Measurements from ENCODE around the gene SMIM38.

The SMIM38 gene

DNA sequence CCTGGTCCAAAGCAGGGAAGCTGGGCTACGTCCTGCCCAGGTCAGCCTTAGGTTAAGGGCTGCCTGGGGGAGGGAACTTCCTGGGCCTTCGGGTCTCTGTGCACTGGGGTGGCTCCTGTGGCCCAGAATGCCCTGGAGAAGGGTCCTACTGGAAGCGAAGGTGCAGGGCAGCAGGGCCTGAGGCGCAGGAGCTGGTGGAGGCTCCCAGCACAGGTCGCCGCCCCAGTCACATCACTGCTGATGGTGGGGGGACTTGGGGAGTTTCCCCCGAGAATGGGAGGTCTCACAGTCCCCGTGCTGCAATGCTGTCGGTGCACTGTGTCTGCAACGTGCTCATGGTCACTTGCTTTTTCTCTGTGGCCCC lies 815 bp upstream of the SMIM38 start:
- no peaks in the 10 kb centered on the region for H3K4me1 Mint-ChIP-seq (ENCODE audit: low read depth)
- intact Hi-C loops (cut with micrococcal nuclease) = no loop called here
- H3K27me3 Mint-ChIP-seq = peaks cover 48% of the 10 kb centered on the region
- peaks cover 6% of the 10 kb centered on the region for H3K9me3 Mint-ChIP-seq
- H3K36me3 Mint-ChIP-seq (ENCODE audit: low read depth) = no peaks in the 10 kb centered on the region
- H3K4me3 Mint-ChIP-seq = no peak overlapping the region
- H3K27ac Mint-ChIP-seq = no peak overlapping the region

DNA sequence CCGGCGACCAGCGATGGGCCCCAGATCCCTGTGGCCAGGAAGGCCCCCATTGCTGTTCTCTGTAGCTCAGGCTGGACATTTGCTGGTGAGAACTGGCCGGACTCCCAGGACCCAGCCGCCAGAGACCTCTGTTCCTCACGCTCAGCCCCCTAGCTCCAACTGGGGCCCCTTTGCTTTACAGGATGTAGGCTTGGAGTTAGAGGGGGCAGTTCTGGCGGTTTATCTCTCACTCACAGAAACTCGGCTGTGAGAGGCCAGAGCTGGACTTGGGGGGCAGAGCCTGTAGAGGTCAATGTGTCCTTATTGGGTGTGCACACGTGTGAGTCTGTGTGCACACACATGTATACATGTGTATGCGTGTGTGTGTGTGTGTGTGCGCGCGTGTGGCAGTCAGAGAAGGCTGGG lies 502 bp downstream of the SMIM38 start:
- Mint-ChIP-seq H3K27ac (no peak overlapping the region), H3K4me1 (ENCODE audit: low read depth) (no peaks in the 10 kb centered on the region), H3K4me3 (no peak overlapping the region), H3K36me3 (ENCODE audit: low read depth) (no peaks in the 10 kb centered on the region), H3K9me3 (no peaks in the 10 kb centered on the region), H3K27me3 (peaks cover 48% of the 10 kb centered on the region)
- intact Hi-C loops (cut with micrococcal nuclease) = no loop called here

DNA sequence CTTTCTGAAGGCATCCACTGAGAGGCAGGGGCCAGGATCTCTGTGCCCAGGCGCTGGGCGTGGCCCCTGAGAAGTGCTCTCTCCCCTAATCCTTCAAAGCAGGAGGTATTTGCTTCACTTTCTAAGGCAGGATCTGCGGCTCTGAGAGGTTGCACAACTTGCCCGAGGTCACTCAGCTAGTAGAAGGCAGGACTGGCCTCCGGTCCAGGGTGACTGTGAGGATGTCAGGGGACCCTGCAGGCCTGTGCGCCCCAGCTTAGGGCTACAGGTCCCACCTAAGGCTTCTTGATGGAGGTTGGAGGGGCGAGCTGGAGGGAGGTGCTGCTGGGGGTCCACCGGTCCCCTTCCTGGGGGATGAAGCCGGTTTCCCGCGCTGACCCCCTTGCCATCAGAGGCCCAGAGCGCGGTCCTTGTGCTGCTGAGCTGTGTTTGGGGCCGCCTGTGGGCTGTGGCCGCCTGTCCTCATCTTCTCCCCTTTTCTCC lies 979 bp downstream of the SMIM38 start:
- Mint-ChIP-seq H3K27me3 (peaks cover 50% of the 10 kb centered on the region), H3K4me1 (ENCODE audit: low read depth) (no peaks in the 10 kb centered on the region), H3K4me3 (no peak overlapping the region), H3K27ac (no peak overlapping the region), H3K9me3 (no peaks in the 10 kb centered on the region), H3K36me3 (ENCODE audit: low read depth) (no peaks in the 10 kb centered on the region)
- intact Hi-C loops (cut with micrococcal nuclease) = no loop called here

DNA sequence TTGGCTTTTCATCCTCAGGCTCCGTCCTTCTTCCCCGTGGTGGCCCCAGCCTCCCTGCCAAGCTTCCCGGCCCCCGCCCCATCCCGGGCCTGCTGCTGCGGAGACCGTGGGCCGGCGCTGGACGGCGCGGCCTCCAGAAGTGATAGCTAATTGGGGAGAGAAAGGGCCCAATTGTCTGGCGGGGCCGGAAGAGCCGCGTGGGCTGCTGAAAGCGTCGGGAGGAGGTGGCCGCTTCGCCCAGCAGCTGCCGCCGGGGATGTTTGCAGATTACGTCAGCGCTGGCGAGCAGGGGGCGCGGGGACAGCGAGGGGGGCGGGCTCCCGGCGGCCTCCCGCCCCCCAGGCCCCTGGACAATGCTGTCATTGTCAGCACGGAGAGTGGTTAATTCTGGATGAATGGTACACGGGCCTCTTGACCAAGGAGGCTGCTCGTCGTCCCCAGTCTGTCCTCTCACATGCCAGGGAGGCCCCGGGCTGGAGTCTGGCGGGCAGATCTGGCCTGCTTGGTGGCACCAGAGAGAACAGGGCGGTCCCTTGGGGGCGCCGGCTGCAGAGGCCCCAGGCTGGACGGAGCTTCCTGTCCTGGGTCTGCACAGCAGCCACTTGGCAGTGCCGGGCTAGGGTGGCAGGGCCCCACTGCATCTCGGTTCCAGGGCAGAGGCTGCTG lies 1.6 kb downstream of the SMIM38 start:
- Mint-ChIP-seq H3K27me3 (peaks cover 50% of the 10 kb centered on the region), H3K27ac (no peak overlapping the region), H3K36me3 (ENCODE audit: low read depth) (no peaks in the 10 kb centered on the region), H3K4me1 (ENCODE audit: low read depth) (no peaks in the 10 kb centered on the region), H3K4me3 (no peak overlapping the region), H3K9me3 (no peaks in the 10 kb centered on the region)
- intact Hi-C loops (cut with micrococcal nuclease) = no loop called here

DNA sequence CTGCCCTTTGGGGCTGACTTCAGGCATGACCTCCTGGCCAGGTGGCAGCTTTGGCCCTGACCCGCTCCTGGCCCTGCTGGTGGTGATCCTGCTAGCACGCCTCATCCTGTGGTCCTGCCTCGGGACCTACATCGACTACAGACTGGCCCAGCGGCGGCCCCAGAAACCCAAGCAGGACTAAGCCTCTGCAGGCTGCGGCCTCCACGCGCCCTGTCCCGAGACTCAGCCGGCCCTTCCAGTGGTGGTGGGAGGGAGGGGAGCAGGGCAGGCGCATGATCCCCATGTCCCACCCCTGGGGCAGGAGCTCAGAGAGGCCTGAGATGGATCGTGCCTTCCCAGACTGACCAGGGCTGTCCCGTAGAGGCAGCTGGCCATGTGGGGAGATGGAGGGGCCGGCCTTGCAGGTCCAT lies 2.1 kb downstream of the SMIM38 start:
- intact Hi-C loops (cut with micrococcal nuclease) = no loop called here
- Mint-ChIP-seq H3K27ac (no peak overlapping the region), H3K4me3 (no peak overlapping the region), H3K9me3 (peaks cover 5% of the 10 kb centered on the region), H3K36me3 (ENCODE audit: low read depth) (no peaks in the 10 kb centered on the region), H3K4me1 (ENCODE audit: low read depth) (no peaks in the 10 kb centered on the region), H3K27me3 (peaks cover 48% of the 10 kb centered on the region)

DNA sequence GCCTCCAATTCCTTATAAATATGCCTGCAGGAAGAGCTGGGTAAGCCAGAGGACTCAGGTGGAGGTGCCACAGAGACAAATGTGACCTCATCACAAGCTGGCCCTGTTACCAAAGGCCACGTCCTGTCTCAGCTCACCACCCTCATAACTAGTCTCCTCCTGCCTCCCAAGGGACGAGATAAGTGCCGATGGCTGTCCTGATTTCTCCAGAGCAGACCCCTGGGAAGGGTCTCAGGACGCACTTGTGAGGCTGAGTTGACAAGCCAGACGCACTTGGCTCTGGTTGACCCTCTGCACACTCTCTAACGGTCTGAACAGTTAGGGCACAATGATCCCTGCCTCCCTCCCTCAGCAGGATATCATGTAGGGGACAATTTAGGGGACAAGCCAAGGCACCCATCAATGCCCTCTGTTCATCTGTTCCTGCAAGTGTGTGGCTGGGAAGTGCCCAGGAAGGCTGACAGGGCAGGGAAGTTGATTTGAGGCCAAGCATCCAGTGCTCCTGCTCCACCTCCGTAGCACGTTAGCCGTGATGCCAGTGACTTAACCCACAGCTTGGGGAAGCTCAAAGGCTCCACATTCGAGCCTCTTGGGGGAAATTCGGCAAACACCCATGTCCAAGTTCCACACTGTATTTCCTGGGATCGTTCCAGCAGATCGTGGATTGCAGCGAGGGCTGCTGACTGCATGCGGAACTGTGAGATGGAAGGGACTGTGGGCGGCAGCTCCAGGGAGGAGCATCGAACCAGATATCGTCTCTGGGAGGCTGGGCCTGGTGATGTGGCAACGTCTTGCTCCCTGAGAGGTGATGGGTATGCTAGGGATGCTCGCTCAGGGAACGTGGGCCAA lies 2.8 kb downstream of the SMIM38 start:
- peaks cover 44% of the 10 kb centered on the region for H3K27me3 Mint-ChIP-seq
- H3K4me3 Mint-ChIP-seq = no peak overlapping the region
- H3K9me3 Mint-ChIP-seq = peaks cover 10% of the 10 kb centered on the region

DNA sequence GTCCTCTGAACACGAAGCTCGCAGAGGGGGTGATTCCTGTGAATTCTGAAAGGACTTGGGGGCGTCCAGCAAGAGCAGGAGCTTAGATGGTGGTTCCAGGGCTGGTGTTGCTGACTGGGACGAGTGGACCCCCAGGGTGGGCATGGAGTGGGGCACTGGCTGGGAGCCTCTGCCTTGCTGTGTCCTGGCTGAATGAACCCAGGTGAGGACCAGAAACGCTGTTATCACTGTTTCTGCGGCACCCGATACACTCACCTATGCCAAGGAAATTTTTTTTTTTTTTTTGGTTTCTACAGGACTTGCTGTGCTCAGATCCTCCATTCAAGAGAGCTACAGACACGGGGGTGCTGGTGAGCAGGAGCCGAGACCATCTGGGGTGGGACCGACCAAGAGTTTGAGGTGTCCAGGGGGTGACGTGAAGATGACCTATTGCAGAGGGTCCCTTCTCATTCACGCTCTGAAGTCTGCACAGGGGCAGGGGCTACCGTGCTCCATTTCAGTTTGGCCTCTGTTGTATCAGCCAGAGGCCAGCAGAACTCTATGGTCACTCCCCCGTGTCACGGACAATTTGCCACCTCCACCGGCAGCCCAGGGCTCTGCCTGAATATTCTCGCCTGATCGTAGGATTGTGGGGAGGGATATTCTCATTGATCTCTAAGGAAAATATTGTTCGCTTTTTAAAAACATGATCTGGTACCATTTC lies 3.6 kb downstream of the SMIM38 start:
- Mint-ChIP-seq H3K9me3 (peaks cover 18% of the 10 kb centered on the region), H3K27me3 (peaks cover 45% of the 10 kb centered on the region), H3K36me3 (ENCODE audit: low read depth) (no peaks in the 10 kb centered on the region), H3K4me3 (no peak overlapping the region), H3K27ac (no peak overlapping the region), H3K4me1 (ENCODE audit: low read depth) (no peaks in the 10 kb centered on the region)
- intact Hi-C loops (cut with micrococcal nuclease) = no loop called here

More for the DNA sequence above, 2.8 kb downstream of the SMIM38 start:
- Mint-ChIP-seq H3K36me3 (ENCODE audit: low read depth) (no peaks in the 10 kb centered on the region), H3K27ac (no peak overlapping the region), H3K4me1 (ENCODE audit: low read depth) (no peaks in the 10 kb centered on the region)
- intact Hi-C loops (cut with micrococcal nuclease) = no loop called here

DNA sequence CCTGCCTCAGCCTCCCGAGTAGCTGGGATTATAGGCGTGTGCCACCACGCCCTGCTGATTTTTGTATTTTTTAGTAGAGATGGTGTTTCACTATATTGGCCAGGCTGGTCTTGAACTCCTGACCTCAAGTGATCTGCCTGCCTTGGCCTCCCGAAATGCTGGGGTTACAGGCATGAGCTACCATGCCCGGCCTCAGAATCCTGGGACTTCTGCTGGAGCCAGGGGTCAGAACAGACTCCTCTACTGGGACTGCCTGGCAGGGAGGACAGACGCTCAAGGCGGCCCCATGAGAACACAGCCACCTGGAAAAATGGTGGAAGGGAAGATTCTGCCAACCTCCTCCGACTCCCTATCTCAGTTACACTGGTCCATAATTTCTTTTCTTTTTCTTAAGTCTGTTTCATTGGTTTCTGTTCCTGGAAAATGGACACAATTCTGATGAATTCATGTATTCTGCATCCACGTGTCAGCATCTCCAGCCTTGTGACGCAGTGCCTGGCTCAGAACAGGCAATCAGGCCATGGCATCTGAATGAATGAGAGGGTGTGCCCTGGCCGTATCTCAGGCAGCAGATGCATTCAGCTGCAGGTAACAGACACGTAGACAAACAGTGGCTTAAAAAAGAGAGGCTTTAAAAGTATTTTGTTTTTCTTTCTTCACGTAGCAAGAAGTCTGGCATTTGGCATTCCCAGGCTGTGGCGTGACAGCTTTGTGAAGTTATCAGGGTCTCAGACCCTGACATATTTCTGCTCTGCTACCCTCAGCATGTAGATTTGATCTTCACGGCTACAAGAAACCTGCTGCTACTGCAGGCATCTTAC lies 4.8 kb downstream of the SMIM38 start:
- intact Hi-C loops (cut with micrococcal nuclease) = no loop called here
- Mint-ChIP-seq H3K36me3 (ENCODE audit: low read depth) (no peaks in the 10 kb centered on the region), H3K27ac (no peak overlapping the region)

DNA sequence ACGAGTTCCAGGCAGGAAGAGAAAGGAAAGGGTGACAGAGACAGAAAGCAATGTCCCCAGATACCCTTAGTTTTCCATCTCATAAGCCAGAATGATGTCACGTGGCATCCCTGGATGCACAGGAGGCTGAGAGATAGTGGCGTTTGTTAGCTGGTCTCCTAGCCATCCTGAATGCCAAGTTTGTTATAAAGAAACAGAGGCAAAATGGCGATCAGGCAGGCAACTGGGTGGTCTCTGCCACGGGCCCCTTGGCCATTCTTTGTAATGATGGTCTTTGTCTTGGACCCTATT lies 5.3 kb downstream of the SMIM38 start:
- intact Hi-C loops (cut with micrococcal nuclease) = no loop called here
- Mint-ChIP-seq H3K27me3 (peaks cover 39% of the 10 kb centered on the region), H3K9me3 (peaks cover 19% of the 10 kb centered on the region), H3K27ac (no peak overlapping the region), H3K4me3 (no peak overlapping the region), H3K36me3 (ENCODE audit: low read depth) (no peaks in the 10 kb centered on the region), H3K4me1 (ENCODE audit: low read depth) (no peaks in the 10 kb centered on the region)

More for the DNA sequence above, 4.8 kb downstream of the SMIM38 start:
- peaks cover 45% of the 10 kb centered on the region for H3K27me3 Mint-ChIP-seq
- no peak overlapping the region for H3K4me3 Mint-ChIP-seq
- peaks cover 19% of the 10 kb centered on the region for H3K9me3 Mint-ChIP-seq
- H3K4me1 Mint-ChIP-seq (ENCODE audit: low read depth) = no peaks in the 10 kb centered on the region

DNA sequence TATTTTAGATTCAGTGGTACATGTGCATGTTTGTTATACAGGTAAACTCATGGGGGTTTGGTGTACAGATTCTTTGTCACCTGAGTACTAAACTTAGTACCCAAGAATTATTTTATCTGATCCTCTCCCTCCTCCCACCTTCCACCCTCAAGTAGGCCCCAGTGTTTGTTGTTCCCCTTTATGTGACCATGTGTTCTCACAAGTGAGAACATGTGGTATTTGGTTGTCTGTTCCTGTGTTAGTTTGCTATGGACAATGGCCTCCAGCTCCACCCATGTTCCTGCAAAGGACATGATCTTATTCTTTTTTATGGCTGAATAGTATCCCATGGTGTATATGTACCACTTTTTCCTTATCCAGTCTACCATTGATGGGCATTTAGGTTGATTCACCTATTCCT lies 6.8 kb downstream of the SMIM38 start:
- H3K27me3 Mint-ChIP-seq = peaks cover 36% of the 10 kb centered on the region
- H3K9me3 Mint-ChIP-seq = peaks cover 19% of the 10 kb centered on the region
- intact Hi-C loops (cut with micrococcal nuclease) = no loop called here
- H3K4me1 Mint-ChIP-seq (ENCODE audit: low read depth) = peaks cover 9% of the 10 kb centered on the region
- no peaks in the 10 kb centered on the region for H3K36me3 Mint-ChIP-seq (ENCODE audit: low read depth)
- no peak overlapping the region for H3K4me3 Mint-ChIP-seq
- no peak overlapping the region for H3K27ac Mint-ChIP-seq

DNA sequence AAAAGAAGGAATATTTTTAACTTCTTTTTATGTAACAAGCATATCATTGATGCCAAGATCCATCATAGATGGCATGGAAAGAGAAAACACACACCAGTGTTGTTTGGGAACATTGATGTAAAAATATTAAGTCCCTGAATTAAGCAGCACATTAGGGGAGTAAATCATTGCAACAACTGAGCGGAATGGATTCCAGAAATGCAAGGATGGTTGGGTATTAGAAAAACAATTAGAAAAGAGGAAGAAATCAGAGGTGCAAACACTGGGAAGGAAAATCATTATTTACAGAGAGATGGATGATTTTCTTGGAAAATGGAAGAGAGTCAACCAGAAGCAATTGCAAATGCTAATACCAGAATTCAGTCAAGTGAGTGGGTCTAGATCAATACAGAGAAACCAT lies 8.1 kb downstream of the SMIM38 start:
- no peak overlapping the region for H3K27ac Mint-ChIP-seq
- H3K4me3 Mint-ChIP-seq = no peak overlapping the region
- H3K36me3 Mint-ChIP-seq (ENCODE audit: low read depth) = no peaks in the 10 kb centered on the region
- peaks cover 9% of the 10 kb centered on the region for H3K4me1 Mint-ChIP-seq (ENCODE audit: low read depth)
- H3K9me3 Mint-ChIP-seq = peaks cover 19% of the 10 kb centered on the region
- H3K27me3 Mint-ChIP-seq = peaks cover 27% of the 10 kb centered on the region
- intact Hi-C loops (cut with micrococcal nuclease) = no loop called here

DNA sequence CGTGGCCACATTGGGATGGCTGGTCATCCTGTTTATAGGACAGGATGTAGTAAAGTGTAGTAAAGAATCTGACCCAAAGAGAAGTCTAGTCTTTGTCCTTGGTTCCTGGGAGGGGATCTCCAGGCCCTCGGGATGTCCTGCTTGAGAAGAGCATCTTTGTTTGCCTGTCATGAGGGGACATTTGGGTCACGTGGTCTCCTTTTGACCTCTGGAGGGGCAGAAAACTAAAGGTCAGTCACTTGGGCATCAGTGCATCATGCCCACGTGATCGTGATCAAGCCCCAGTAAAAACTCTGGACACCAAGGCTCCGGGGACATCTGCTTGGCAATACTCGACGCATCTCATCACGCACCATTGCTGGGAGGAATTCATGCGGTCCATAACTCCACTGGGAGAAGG lies 9.1 kb downstream of the SMIM38 start:
- Mint-ChIP-seq H3K36me3 (ENCODE audit: low read depth) (no peaks in the 10 kb centered on the region), H3K9me3 (peaks cover 19% of the 10 kb centered on the region), H3K27me3 (peaks cover 24% of the 10 kb centered on the region), H3K4me3 (no peak overlapping the region), H3K27ac (no peak overlapping the region), H3K4me1 (ENCODE audit: low read depth) (peaks cover 9% of the 10 kb centered on the region)
- intact Hi-C loops (cut with micrococcal nuclease) = no loop called here

DNA sequence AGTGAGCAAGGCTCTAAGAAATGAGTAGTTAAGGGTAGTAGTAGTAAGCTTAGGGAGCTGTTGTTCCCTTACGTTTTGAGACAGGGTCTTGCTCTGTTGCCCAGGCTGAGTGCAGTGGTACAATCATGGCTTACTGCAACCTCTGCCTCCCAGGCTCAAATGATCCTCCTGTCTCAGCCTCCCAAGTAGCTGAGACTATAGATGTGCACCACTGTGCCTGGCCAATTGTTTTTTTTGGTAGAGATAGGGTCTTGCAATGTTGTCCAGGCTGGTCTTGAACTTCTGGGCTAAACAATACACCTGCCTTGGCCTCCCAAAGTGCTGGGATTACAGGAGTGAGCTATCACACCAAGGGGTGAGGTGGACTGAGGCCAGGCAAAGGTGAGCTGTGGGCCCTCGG lies 10.0 kb downstream of the SMIM38 start:
- no peak overlapping the region for H3K27ac Mint-ChIP-seq
- intact Hi-C loops (cut with micrococcal nuclease) = no loop called here

More for the DNA sequence above, 10.0 kb downstream of the SMIM38 start:
- H3K27me3 Mint-ChIP-seq = peaks cover 24% of the 10 kb centered on the region
- no peaks in the 10 kb centered on the region for H3K36me3 Mint-ChIP-seq (ENCODE audit: low read depth)
- H3K4me1 Mint-ChIP-seq (ENCODE audit: low read depth) = peaks cover 9% of the 10 kb centered on the region
- no peak overlapping the region for H3K4me3 Mint-ChIP-seq
- peaks cover 19% of the 10 kb centered on the region for H3K9me3 Mint-ChIP-seq

Measured in dendritic cell treated with granulocyte-macrophage colony-stimulating factor and Interleukin-4, amounts not matched to agents 40 ng/mL and 50 ng/mL, for 4 days (primary cell).